Mesendoderm (in vitro differentiated cells): ENCODE data around the gene HRH1.

ENCODE experiments used
- DNase-seq: peaks from one replicate; pipeline ENCODE4 v3.0.0; 2013
- H2AK5ac ChIP-seq: 2 replicates; pipeline ENCODE4 v1.6.1; 2013; ENCODE audit warnings: low read length, inconsistent platforms
- H2BK120ac ChIP-seq: 2 replicates; pipeline ENCODE4 v1.6.1; 2013; ENCODE audit warnings: low read depth, mild to moderate bottlenecking, low read length, moderate library complexity, mixed read lengths
- H2BK15ac ChIP-seq: replicated peaks from 2 replicates; pipeline ENCODE4 v1.6.1; 2013; ENCODE audit warnings: low read depth, mild to moderate bottlenecking, moderate library complexity
- H2BK5ac ChIP-seq: 2 replicates; pipeline ENCODE4 v1.6.1; 2013; ENCODE audit warnings: low read length, inconsistent platforms
- H3K18ac ChIP-seq: 2 replicates; pipeline ENCODE4 v1.6.1; 2013; ENCODE audit warnings: mild to moderate bottlenecking, low read length, mixed read lengths
- H3K23ac ChIP-seq: one replicate; pipeline ENCODE4 v1.6.1; 2013; ENCODE audit warnings: low read length
- H3K27ac ChIP-seq: 2 replicates; pipeline ENCODE4 v1.5.1; 2013; ENCODE audit warnings: low read depth, mild to moderate bottlenecking, inconsistent platforms, low read length, moderate library complexity
- H3K27me3 ChIP-seq: 2 replicates; pipeline ENCODE4 v1.6.1; 2013; ENCODE audit warnings: low read length, control low read depth, mild to moderate bottlenecking, inconsistent platforms; ENCODE audit not compliant: insufficient read depth, poor library complexity
- H3K36me3 ChIP-seq: 2 replicates; pipeline ENCODE4 v1.6.1; 2013; ENCODE audit warnings: low read length, inconsistent platforms; ENCODE audit not compliant: control insufficient read depth, insufficient read depth
- H3K4ac ChIP-seq: one replicate; pipeline ENCODE4 v1.6.1; 2013; ENCODE audit warnings: low read depth, mild to moderate bottlenecking, low read length, moderate library complexity
- H3K4me1 ChIP-seq: 2 replicates; pipeline ENCODE4 v1.6.1; 2013; ENCODE audit warnings: low read depth, low read length, inconsistent platforms; ENCODE audit not compliant: control insufficient read depth
- H3K4me2 ChIP-seq: 2 replicates; pipeline ENCODE4 v1.6.1; 2013; ENCODE audit warnings: low read length
- H3K4me3 ChIP-seq: 2 replicates; pipeline ENCODE4 v1.5.1; 2013; ENCODE audit warnings: mild to moderate bottlenecking, low read length
- H3K56ac ChIP-seq: one replicate; pipeline ENCODE4 v1.6.1; 2013; ENCODE audit warnings: low read length
- H3K79me1 ChIP-seq: 2 replicates; pipeline ENCODE4 v1.6.1; 2013; ENCODE audit warnings: low read length, inconsistent platforms
- H3K79me2 ChIP-seq: 2 replicates; pipeline ENCODE4 v1.6.1; 2013; ENCODE audit warnings: mild to moderate bottlenecking, low read length; ENCODE audit not compliant: control insufficient read depth, insufficient read depth
- H3K9ac ChIP-seq: 2 replicates; pipeline ENCODE4 v1.6.1; 2013; ENCODE audit warnings: low read length, inconsistent platforms
- H4K5ac ChIP-seq: one replicate; pipeline ENCODE4 v1.6.1; 2013; ENCODE audit warnings: low read length
- H4K8ac ChIP-seq: one replicate; pipeline ENCODE4 v1.6.1; 2013; ENCODE audit warnings: low read depth, mild to moderate bottlenecking, control low read depth, low read length, moderate library complexity
- WGBS: extraction: QIAGEN DNeasy Blood & Tissue Kit; methylation state at CpG from one replicate; pipeline ENCODE4 v1.1.7; 2013; ENCODE audit warnings: low lambda C conversion rate, missing lambda C conversion rate; ENCODE audit not compliant: insufficient coverage; ENCODE audit errors: extremely low coverage; 5-methylcytosine and 5-hydroxymethylcytosine counted together

HRH1 gene

GRCh38 chr3:11244121-11244677, 89.9 kb downstream of the HRH1 start:
- Histone ChIP-seq H3K56ac (no peak overlapping the region), H3K79me2 (no peaks in the 10 kb centered on the region), H2BK5ac (no peak overlapping the region), H3K4me3 (no peak overlapping the region), H3K23ac (no peak overlapping the region), H2BK120ac (no peak overlapping the region), H2AK5ac (no peak overlapping the region), H3K4ac (no peak overlapping the region), H3K27ac (no peak overlapping the region), H3K4me1 (no peaks in the 10 kb centered on the region), H4K5ac (no peak overlapping the region), H4K8ac (no peak overlapping the region), H3K4me2 (no peak overlapping the region), H2BK15ac (no peak overlapping the region), H3K36me3 (no peaks in the 10 kb centered on the region), H3K18ac (no peak overlapping the region), H3K27me3 (no peaks in the 10 kb centered on the region), H3K9ac (no peak overlapping the region), H3K79me1 (no peaks in the 10 kb centered on the region)
- peak; percentile 30 for DNase-seq
- no CpG with 5 or more reads among the region's 1 CpG for WGBS

DNA sequence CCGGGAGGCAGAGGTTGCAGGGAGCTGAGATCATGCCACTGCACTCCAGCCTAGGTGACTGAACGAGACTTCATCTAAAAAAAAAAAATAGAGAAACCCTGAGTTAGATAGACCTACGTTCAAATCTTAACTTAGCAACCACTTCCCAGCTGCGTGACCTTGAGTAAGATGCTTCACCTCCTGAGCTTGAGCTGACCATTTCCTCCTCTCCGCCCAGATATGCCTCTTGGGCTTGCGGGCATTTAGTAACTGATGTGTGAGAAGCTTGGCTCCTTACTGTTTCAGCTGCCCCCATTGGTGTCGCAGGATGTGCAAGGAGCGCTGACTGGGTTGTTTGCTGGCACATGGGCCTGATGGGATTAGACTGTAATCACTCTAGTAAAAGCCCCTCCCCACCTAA, 91.0 kb downstream of the HRH1 start:
- Histone ChIP-seq H3K36me3 (no peaks in the 10 kb centered on the region), H2AK5ac (no peak overlapping the region), H3K4me1 (no peaks in the 10 kb centered on the region), H3K4me2 (no peak overlapping the region), H4K5ac (no peak overlapping the region), H3K27ac (no peak overlapping the region), H3K56ac (no peak overlapping the region), H3K9ac (no peak overlapping the region), H3K4me3 (no peak overlapping the region), H3K79me2 (no peaks in the 10 kb centered on the region), H3K23ac (no peak overlapping the region), H3K4ac (no peak overlapping the region), H3K27me3 (no peaks in the 10 kb centered on the region), H2BK120ac (no peak overlapping the region), H3K18ac (no peak overlapping the region), H3K79me1 (no peaks in the 10 kb centered on the region), H2BK5ac (no peak overlapping the region), H4K8ac (no peak overlapping the region), H2BK15ac (no peak overlapping the region)
- DNase-seq, result no peak
- WGBS, result no CpG with 5 or more reads among the region's 8 CpGs

DNA sequence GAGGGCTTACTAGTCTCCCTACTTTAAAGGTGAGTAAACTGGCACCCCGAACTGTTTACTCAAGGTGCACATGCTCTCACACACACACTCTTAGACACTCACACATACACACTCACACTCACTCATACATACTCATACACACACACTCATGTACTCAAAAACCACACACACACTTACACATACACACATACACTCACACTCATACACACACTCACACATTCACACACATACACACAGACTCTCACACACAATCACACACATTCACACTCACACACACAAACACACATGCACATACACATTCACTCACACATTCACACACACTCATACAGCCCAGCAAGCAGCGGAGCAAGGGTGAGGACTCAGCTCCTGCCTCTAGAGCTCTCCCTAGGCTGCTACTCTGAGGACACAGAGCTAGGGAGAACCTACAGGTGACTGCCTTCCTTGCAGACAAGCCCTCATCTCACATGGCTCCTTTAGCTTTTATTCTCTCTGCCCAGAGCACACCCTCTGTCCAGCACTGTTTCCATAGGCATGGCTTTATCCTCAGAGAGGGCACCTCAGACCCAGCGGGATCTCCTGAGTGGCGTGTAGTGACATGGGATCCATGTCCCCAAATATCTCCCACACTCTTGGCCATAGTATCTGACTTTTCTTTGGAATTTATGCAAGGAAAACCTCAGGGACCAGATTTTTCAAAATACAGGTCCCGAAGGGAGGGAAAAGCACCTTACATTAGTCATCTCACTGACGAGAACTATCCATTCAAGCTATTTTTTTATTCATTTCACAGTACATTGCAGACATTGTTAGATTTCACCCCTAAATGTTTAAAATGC, 91.8 kb downstream of the HRH1 start:
- H3K4ac ChIP-seq, result no peak overlapping the region
- no peak overlapping the region for H2BK120ac ChIP-seq
- WGBS, result no CpG with 5 or more reads among the region's 6 CpGs
- H3K27ac ChIP-seq, result no peak overlapping the region
- no peak overlapping the region for H3K4me2 ChIP-seq
- no peaks in the 10 kb centered on the region for H3K27me3 ChIP-seq
- no peak overlapping the region for H2BK15ac ChIP-seq
- H3K56ac ChIP-seq, result no peak overlapping the region
- peak; percentile 6 for DNase-seq
- H2BK5ac ChIP-seq, result no peak overlapping the region
- H3K18ac ChIP-seq, result no peak overlapping the region
- no peaks in the 10 kb centered on the region for H3K4me1 ChIP-seq
- H4K5ac ChIP-seq, result no peak overlapping the region
- no peak overlapping the region for H3K23ac ChIP-seq
- H3K4me3 ChIP-seq, result no peak overlapping the region
- no peak overlapping the region for H3K9ac ChIP-seq
- H3K36me3 ChIP-seq, result no peaks in the 10 kb centered on the region
- no peak overlapping the region for H4K8ac ChIP-seq
- no peaks in the 10 kb centered on the region for H3K79me2 ChIP-seq
- H3K79me1 ChIP-seq, result no peaks in the 10 kb centered on the region
- H2AK5ac ChIP-seq, result no peak overlapping the region

GRCh38 chr3:11246663-11246970, 92.3 kb downstream of the HRH1 start:
- H3K23ac ChIP-seq, result no peak overlapping the region
- no peak overlapping the region for H3K4ac ChIP-seq
- no peak for DNase-seq
- H2AK5ac ChIP-seq, result no peak overlapping the region
- no peak overlapping the region for H3K4me2 ChIP-seq
- H3K56ac ChIP-seq, result no peak overlapping the region
- H3K4me3 ChIP-seq, result no peak overlapping the region
- H3K79me1 ChIP-seq, result no peaks in the 10 kb centered on the region
- H2BK5ac ChIP-seq, result no peak overlapping the region
- no peaks in the 10 kb centered on the region for H3K27me3 ChIP-seq
- H4K5ac ChIP-seq, result no peak overlapping the region
- no peak overlapping the region for H3K27ac ChIP-seq
- H3K79me2 ChIP-seq, result no peaks in the 10 kb centered on the region
- H2BK15ac ChIP-seq, result no peak overlapping the region
- no peak overlapping the region for H3K18ac ChIP-seq
- no peak overlapping the region for H2BK120ac ChIP-seq
- no peaks in the 10 kb centered on the region for H3K36me3 ChIP-seq
- H4K8ac ChIP-seq, result no peak overlapping the region
- H3K9ac ChIP-seq, result no peak overlapping the region
- WGBS, result no CpG with 5 or more reads among the region's 2 CpGs
- no peaks in the 10 kb centered on the region for H3K4me1 ChIP-seq

GRCh38 chr3:11247362-11247761, 93.1 kb downstream of the HRH1 start:
- Histone ChIP-seq H3K56ac (no peak overlapping the region), H4K5ac (no peak overlapping the region), H3K27me3 (no peaks in the 10 kb centered on the region), H3K27ac (no peak overlapping the region), H4K8ac (no peak overlapping the region), H3K36me3 (no peaks in the 10 kb centered on the region), H3K18ac (no peak overlapping the region), H2BK120ac (no peak overlapping the region), H3K9ac (no peak overlapping the region), H3K4me1 (no peaks in the 10 kb centered on the region), H3K79me2 (no peaks in the 10 kb centered on the region), H2BK5ac (no peak overlapping the region), H3K23ac (no peak overlapping the region), H3K79me1 (no peaks in the 10 kb centered on the region), H3K4ac (no peak overlapping the region), H3K4me2 (no peak overlapping the region), H2BK15ac (no peak overlapping the region), H3K4me3 (no peak overlapping the region), H2AK5ac (no peak overlapping the region)
- WGBS, result no CpG with 5 or more reads among the region's 8 CpGs
- no peak for DNase-seq

- Histone ChIP-seq H3K36me3 (no peaks in the 10 kb centered on the region), H2BK120ac (no peak overlapping the region), H3K4me2 (no peak overlapping the region), H3K27me3 (no peaks in the 10 kb centered on the region), H3K79me2 (no peaks in the 10 kb centered on the region), H3K23ac (no peak overlapping the region), H3K4me1 (no peaks in the 10 kb centered on the region), H2BK5ac (no peak overlapping the region), H3K4me3 (no peak overlapping the region), H2AK5ac (no peak overlapping the region), H3K56ac (no peak overlapping the region), H4K8ac (no peak overlapping the region), H3K4ac (no peak overlapping the region), H4K5ac (no peak overlapping the region), H2BK15ac (no peak overlapping the region), H3K9ac (no peak overlapping the region), H3K18ac (no peak overlapping the region), H3K79me1 (no peaks in the 10 kb centered on the region), H3K27ac (no peak overlapping the region)
- DNase-seq, result no peak
- no CpG with 5 or more reads among the region's 6 CpGs for WGBS
Measured at GRCh38 chr3:11248596-11248995, 94.3 kb downstream of the HRH1 start.
